Activated B cell treated with CpG ODN at 0.5 μM for 24 hours (primary cell): Measurements from ENCODE around the gene GMFB. TPM values are rescaled to one million over a fixed set of nuclear protein-coding genes. Genes with fewer than 3 reads are reported as not detected.
"Not testable (repeated sequence)": the region's sequence is repeated elsewhere in the genome, so short reads cannot be mapped to it uniquely, and the experiment has no call there.

Experiments used
- ATAC-seq: fragments of 200-7000 bp; cut with Tn5 transposase; one replicate; pipeline ENCODE4 v1.10.0; 2021; ENCODE audit warnings: low read depth, mild to moderate bottlenecking, moderate library complexity
- CTCF ChIA-PET: fragments of 350-600 bp; sonication (Branson Sonifier 250); formaldehyde crosslinking; loops from one replicate; lab custom pipeline; 2021; ENCODE audit warnings: antibody characterized with exemption; lab: Charles Lee
- POLR2A ChIA-PET: fragments of 350-600 bp; sonication (Branson Sonifier 250); formaldehyde crosslinking; loops from one replicate; lab custom pipeline; 2021; ENCODE audit warnings: antibody characterized with exemption; lab: Charles Lee
- DNase-seq: peaks from one replicate; pipeline ENCODE4 v3.0.0; 2022
- H3K27ac Mint-ChIP-seq: one replicate; pipeline ENCODE4 v1.8.0; 2020; ENCODE audit warnings: mixed read lengths
- H3K27me3 Mint-ChIP-seq: one replicate; pipeline ENCODE4 v1.8.0; 2021; ENCODE audit warnings: mixed read lengths
- H3K36me3 Mint-ChIP-seq: one replicate; pipeline ENCODE4 v1.8.0; 2021; ENCODE audit warnings: low read depth, mixed read lengths
- H3K4me1 Mint-ChIP-seq: one replicate; pipeline ENCODE4 v1.8.0; 2021; ENCODE audit warnings: mixed read lengths
- H3K4me3 Mint-ChIP-seq: one replicate; pipeline ENCODE4 v1.8.0; 2020; ENCODE audit warnings: mild to moderate bottlenecking, mixed read lengths
- H3K9me3 Mint-ChIP-seq: one replicate; pipeline ENCODE4 v1.8.0; 2020; ENCODE audit warnings: mixed read lengths
- CTCF ChIP-seq: fragments of 200-600 bp; IDR thresholded peaks from one replicate; pipeline ENCODE4 v1.8.0; 2022; ENCODE audit warnings: antibody characterized with exemption, mild to moderate bottlenecking
- intact Hi-C: fragments of 100-400 bp; cut with micrococcal nuclease; formaldehyde crosslinking; loops from one replicate; pipeline ENCODE4 v1.15.1; 2024
- total RNA-seq: library from RNA; stranded (reverse); gene quantifications from 2 replicates; pipeline ENCODE4 v1.2.3, GENCODE V29; 2022

GMFB gene
- total RNA-seq, 1 donor from 2014 or later: 43.0 TPM

GRCh38 chr14:54438703-54439102 lies 50.1 kb downstream of the GMFB start:
- intact Hi-C loops: no loop called here
- DNase-seq: no peak
- no peak for ATAC-seq
- H3K27me3 Mint-ChIP-seq: no peaks in the 10 kb centered on the region
- H3K4me3 Mint-ChIP-seq: no peak overlapping the region
- peaks cover 21% of the 10 kb centered on the region for H3K36me3 Mint-ChIP-seq
- no peak overlapping the region for H3K27ac Mint-ChIP-seq
- H3K4me1 Mint-ChIP-seq: peaks cover 71% of the 10 kb centered on the region
- H3K9me3 Mint-ChIP-seq: no peaks in the 10 kb centered on the region
- CTCF ChIA-PET: no interaction called here
- POLR2A ChIA-PET: no interaction called here
- no peak for TF ChIP-seq CTCF

GRCh38 chr14:54437954-54438353 lies 50.8 kb downstream of the GMFB start:
- CTCF ChIA-PET, H3K4me3 Mint-ChIP-seq, POLR2A ChIA-PET, H3K27me3 Mint-ChIP-seq, DNase-seq, ATAC-seq, H3K9me3 Mint-ChIP-seq: not testable (repeated sequence)
- intact Hi-C loops: loop anchor here (1.0 kb wide), 1 partner anchor 42 kb away; no protein-coding TSS in a partner anchor
- H3K27ac Mint-ChIP-seq: peak overlapping the region; percentile 41
- H3K4me1 Mint-ChIP-seq: peaks cover 72% of the 10 kb centered on the region
- peaks cover 26% of the 10 kb centered on the region for H3K36me3 Mint-ChIP-seq

GRCh38 chr14:54435500-54435981 lies 53.2 kb downstream of the GMFB start:
- POLR2A ChIA-PET: interaction anchor here (0.6 to 1.5 kb wide), 4 partner anchors 39 to 74 kb away, joined by 3 to 4 read pairs (median 3); partner anchors contain the start of genes CDKN3, CGRRF1 and GMFB
- DNase-seq: no peak

GRCh38 chr14:54428527-54428926 lies 60.3 kb downstream of the GMFB start:
- Mint-ChIP-seq H3K4me1 (peaks cover 1% of the 10 kb centered on the region), H3K27ac (no peak overlapping the region), H3K4me3 (no peak overlapping the region), H3K9me3 (no peaks in the 10 kb centered on the region), H3K36me3 (peaks cover 82% of the 10 kb centered on the region), H3K27me3 (no peaks in the 10 kb centered on the region)
- ChIA-PET CTCF (no interaction called here), POLR2A (no interaction called here)
- TF ChIP-seq CTCF: no peak
- intact Hi-C loops: no loop called here
- no peak for DNase-seq
- no peak for ATAC-seq

More at GRCh38 chr14:54435500-54435981, 53.2 kb downstream of the GMFB start:
- peaks cover 64% of the 10 kb centered on the region for H3K4me1 Mint-ChIP-seq
- CTCF ChIA-PET: interaction anchor here (1.2 to 1.6 kb wide), 2 partner anchors 11 to 128 kb away, joined by 3 read pairs; no protein-coding TSS in a partner anchor
- peak; percentile 64 for ATAC-seq
- H3K4me3 Mint-ChIP-seq: peak overlapping the region; percentile 42
- peak overlapping the region; percentile 51 for H3K27ac Mint-ChIP-seq
- intact Hi-C loops: no loop called here
- peaks cover 45% of the 10 kb centered on the region for H3K36me3 Mint-ChIP-seq
- TF ChIP-seq CTCF: no peak
- H3K9me3 Mint-ChIP-seq: no peaks in the 10 kb centered on the region
- no peaks in the 10 kb centered on the region for H3K27me3 Mint-ChIP-seq

GRCh38 chr14:54427871-54428270 lies 60.9 kb downstream of the GMFB start:
- no peak for DNase-seq
- ChIA-PET CTCF (no interaction called here), POLR2A (no interaction called here)
- TF ChIP-seq CTCF: no peak
- ATAC-seq: no peak
- peaks cover 77% of the 10 kb centered on the region for H3K36me3 Mint-ChIP-seq
- H3K27me3 Mint-ChIP-seq: no peaks in the 10 kb centered on the region
- intact Hi-C loops: no loop called here
- no peak overlapping the region for H3K4me3 Mint-ChIP-seq
- no peak overlapping the region for H3K27ac Mint-ChIP-seq
- H3K4me1 Mint-ChIP-seq: peaks cover 1% of the 10 kb centered on the region
- no peaks in the 10 kb centered on the region for H3K9me3 Mint-ChIP-seq
